ENCODE data around the gene RBFOX1. TPM values are rescaled to one million over a fixed set of nuclear protein-coding genes. Genes with fewer than 3 reads are reported as not detected.

RBFOX1 gene
- total RNA-seq, 2 donors from 2014 or later = not detected

DNA sequence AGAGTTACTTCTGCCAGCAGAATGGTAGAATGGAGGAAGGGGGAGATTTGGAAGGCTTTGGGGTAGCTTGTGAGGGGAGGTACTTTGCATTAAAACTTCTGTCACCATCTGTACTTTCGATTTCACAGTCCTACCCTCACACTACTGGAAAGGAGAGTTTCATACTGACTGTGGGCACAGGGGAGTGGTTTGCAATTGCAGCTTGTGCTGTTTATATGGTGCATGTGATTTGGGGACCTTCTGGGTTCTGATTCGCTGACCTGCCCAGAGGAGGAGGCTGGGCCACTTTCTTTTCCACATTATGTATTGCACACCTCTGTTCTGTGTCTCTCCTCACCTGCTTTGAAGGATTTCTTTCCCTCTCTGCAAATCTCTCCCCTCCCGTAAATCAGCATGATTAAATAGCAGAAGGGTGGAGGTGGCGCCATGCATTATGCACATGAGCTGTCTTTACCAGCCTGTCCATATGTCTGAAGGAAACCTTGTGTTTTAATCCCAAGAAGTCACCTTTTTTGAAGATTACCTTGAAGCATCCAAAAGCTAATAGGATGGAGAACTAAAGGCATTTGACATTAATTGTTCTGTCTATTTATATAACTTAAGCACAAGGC, 90.9 kb downstream of the RBFOX1 start:
- no peak for ATAC-seq
- no peak overlapping the region for H3K27ac Mint-ChIP-seq
- H3K4me3 Mint-ChIP-seq = no peak overlapping the region
- no peaks in the 10 kb centered on the region for H3K4me1 Mint-ChIP-seq (ENCODE audit: low read depth in 2 of 2)
- no peak for DNase-seq (ENCODE audit: low spot score)
- no peaks in the 10 kb centered on the region for H3K36me3 Mint-ChIP-seq
- H3K9me3 Mint-ChIP-seq = peaks cover 8% of the 10 kb centered on the region
- peaks cover 0 to 2% of the 10 kb centered on the region in 2 donors for H3K27me3 Mint-ChIP-seq

DNA sequence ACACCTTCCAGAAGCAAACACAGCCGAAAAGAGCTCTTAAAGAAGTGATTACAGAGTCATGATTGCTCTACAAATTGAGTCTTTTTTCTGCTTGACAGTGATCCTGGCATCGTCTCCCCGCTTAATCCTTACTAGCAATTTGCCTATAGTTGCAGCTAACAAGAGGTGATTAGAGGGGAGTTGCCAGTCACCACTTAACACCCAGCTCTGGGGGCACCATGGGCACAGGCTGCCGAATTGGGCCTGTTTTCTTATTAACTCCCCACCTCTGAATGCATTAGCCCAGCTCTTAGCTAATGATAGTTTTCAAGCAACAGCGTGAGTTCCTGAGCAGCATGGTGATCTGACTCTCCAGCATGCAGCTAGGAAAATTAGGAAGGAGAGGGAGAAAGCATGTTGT, 93.5 kb downstream of the RBFOX1 start:
- H3K4me3 Mint-ChIP-seq = no peak overlapping the region
- no peaks in the 10 kb centered on the region for H3K4me1 Mint-ChIP-seq (ENCODE audit: low read depth in 2 of 2)
- DNase-seq (ENCODE audit: low spot score) = no peak
- no peak overlapping the region for H3K27ac Mint-ChIP-seq
- H3K9me3 Mint-ChIP-seq = peaks cover 7% of the 10 kb centered on the region
- H3K27me3 Mint-ChIP-seq = no peaks in the 10 kb centered on the region
- ATAC-seq = no peak
- no peaks in the 10 kb centered on the region for H3K36me3 Mint-ChIP-seq

DNA sequence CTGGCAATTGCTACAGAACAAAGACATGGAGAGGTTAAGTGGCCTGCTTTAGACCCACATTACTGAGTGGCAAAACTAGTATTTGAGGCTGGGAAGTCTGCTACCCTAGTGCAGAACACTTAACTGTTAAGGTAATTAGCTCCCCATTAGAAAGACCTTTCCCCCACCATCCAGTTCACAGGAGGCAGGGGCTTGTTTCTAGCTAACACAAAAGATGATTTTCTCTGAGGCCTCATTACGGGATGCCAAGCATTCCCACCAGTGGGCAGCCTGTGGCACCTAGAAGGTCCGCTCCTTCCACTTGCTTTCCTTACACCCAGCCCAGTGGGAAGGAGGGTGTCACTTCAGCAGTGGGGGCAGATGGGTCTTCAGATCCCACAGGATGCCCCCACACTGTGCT, 99.1 kb downstream of the RBFOX1 start:
- Mint-ChIP-seq H3K4me1 (ENCODE audit: low read depth in 2 of 2) (no peaks in the 10 kb centered on the region), H3K27ac (no peak overlapping the region), H3K27me3 (no peaks in the 10 kb centered on the region), H3K9me3 (peaks cover 13% of the 10 kb centered on the region), H3K4me3 (no peak overlapping the region), H3K36me3 (peaks cover 5% of the 10 kb centered on the region)
- no peak for DNase-seq (ENCODE audit: low spot score)
- no peak for ATAC-seq

DNA sequence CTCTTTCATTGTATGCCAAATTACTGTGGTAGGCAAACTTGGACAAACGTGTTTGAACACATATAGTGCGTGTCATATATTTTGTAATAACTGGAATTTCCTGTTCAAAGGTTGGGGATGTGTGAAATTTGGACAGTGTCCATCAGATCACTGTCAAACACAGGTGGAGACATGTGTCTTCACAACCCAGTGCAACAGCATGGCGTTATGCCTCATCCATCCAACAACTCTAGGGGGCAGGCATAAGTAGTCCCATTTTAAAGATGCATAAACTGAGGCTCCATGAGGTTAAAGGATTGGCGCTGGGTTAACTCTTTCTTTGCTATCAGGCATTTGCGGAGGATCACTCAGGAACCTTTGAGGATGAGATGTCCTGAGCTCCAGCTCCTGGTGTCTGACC, 103.7 kb downstream of the RBFOX1 start:
- no peaks in the 10 kb centered on the region for H3K4me1 Mint-ChIP-seq (ENCODE audit: low read depth in 2 of 2)
- no peak for ATAC-seq
- no peaks in the 10 kb centered on the region for H3K27me3 Mint-ChIP-seq
- peaks cover 5% of the 10 kb centered on the region for H3K36me3 Mint-ChIP-seq
- H3K4me3 Mint-ChIP-seq = no peak overlapping the region
- no peak for DNase-seq (ENCODE audit: low spot score)
- peaks cover 7% of the 10 kb centered on the region for H3K9me3 Mint-ChIP-seq
- H3K27ac Mint-ChIP-seq = no peak overlapping the region

DNA sequence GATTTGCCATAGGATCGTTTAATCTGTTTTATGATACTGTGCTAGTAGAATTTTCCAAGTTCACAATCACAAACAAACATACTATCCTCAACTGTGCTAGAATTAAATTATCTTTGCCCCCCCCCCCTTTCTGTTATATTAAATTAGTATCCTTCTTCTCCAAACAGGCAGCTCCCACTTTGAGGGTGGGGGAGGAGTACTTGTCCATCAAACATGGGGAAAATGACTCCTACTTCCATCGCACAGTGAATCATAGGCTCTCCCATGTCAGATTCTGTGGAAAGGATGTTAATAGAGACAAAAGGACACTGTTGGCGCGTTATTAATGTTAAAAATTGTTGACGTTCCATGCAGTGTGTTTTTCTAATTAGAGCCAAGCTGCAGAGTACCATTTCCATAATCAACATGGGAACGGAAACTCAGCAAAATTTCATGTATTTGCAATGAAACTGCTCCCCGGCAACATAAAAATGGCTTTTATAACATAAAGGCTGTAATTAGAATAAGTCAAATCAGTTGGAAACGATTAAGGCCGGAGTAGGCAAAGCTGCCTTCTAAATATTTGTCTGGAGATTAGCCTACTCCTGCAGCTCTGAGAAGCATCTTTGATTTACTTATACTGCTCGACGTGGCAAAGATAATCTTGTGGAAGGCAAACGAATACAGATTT, 104.6 kb downstream of the RBFOX1 start:
- Mint-ChIP-seq H3K36me3 (peaks cover 5% of the 10 kb centered on the region), H3K9me3 (peaks cover 7% of the 10 kb centered on the region), H3K4me1 (ENCODE audit: low read depth in 2 of 2) (no peaks in the 10 kb centered on the region), H3K27me3 (no peaks in the 10 kb centered on the region), H3K27ac (no peak overlapping the region), H3K4me3 (no peak overlapping the region)
- no peak for DNase-seq (ENCODE audit: low spot score)
- ATAC-seq = no peak

DNA sequence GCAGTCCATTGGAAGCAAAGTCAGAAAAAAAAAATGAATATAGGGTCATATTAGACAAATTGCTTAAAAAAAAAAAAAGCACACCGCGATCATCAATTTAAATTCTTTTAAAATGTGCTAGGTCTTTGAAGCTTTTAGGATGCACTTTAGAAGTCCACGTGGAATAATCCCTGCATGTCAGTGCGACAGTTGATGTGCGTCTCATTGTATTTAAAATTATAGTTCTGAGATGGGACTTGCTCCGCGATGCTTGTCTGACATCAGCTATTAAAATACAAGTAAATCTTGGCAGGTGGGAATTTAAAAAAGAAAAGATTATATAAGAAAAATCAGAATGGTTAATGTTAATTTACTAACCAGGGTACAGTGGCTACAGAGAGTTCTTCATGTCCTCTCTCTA, 105.2 kb downstream of the RBFOX1 start:
- no peaks in the 10 kb centered on the region for H3K27me3 Mint-ChIP-seq
- no peak for DNase-seq (ENCODE audit: low spot score)
- H3K4me3 Mint-ChIP-seq = no peak overlapping the region
- H3K4me1 Mint-ChIP-seq (ENCODE audit: low read depth in 2 of 2) = no peaks in the 10 kb centered on the region
- peaks cover 7% of the 10 kb centered on the region for H3K9me3 Mint-ChIP-seq
- no peak overlapping the region for H3K27ac Mint-ChIP-seq
- peaks cover 5% of the 10 kb centered on the region for H3K36me3 Mint-ChIP-seq
- ATAC-seq = no peak

DNA sequence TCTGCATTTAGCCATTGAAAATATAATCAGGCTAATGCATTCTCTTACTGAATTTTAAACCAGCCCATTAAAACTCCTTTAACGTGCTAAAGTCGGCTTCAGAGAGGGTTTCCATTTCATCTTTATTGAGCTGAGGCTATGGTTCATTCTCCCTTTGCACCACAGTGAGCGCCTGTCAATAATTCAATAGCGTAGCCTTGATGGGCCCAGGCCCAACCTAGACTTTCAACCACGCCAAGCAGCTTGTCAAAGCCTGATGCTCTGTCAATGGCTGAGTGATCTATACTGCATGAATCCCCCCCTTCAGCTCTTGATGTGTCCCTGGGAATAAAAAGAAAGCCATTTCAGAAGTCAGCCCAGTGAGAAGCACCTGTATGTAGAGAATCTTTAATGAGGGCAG, 106.0 kb downstream of the RBFOX1 start:
- DNase-seq (ENCODE audit: low spot score) = no peak
- Mint-ChIP-seq H3K36me3 (peaks cover 5% of the 10 kb centered on the region), H3K9me3 (peaks cover 7% of the 10 kb centered on the region), H3K4me1 (ENCODE audit: low read depth in 2 of 2) (no peaks in the 10 kb centered on the region), H3K27ac (no peak overlapping the region), H3K4me3 (no peak overlapping the region), H3K27me3 (no peaks in the 10 kb centered on the region)
- ATAC-seq = no peak

DNA sequence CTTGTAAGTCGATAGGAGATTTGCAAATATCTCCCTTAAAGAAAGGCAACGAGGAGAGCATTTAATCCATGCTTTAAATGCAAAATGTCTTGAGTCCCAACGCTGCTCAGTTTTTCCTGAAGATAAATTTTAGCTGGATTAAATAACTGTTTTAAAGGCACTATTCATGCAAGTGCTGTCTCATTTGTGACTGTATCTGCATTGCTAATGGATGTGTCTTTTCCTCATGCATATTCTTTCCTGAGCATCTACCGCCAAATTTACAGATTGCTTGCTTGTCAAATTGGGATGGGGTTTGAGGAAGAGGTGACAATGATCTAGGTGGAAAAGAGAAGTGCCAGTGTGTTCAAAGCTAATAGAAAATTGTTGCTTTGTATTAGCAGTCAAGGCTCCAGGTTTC, 106.9 kb downstream of the RBFOX1 start:
- DNase-seq (ENCODE audit: low spot score) = no peak
- no peaks in the 10 kb centered on the region for H3K36me3 Mint-ChIP-seq
- peaks cover 3% of the 10 kb centered on the region for H3K9me3 Mint-ChIP-seq
- H3K4me3 Mint-ChIP-seq = no peak overlapping the region
- no peaks in the 10 kb centered on the region for H3K27me3 Mint-ChIP-seq
- no peak overlapping the region for H3K27ac Mint-ChIP-seq
- no peaks in the 10 kb centered on the region for H3K4me1 Mint-ChIP-seq (ENCODE audit: low read depth in 2 of 2)
- no peak for ATAC-seq

DNA sequence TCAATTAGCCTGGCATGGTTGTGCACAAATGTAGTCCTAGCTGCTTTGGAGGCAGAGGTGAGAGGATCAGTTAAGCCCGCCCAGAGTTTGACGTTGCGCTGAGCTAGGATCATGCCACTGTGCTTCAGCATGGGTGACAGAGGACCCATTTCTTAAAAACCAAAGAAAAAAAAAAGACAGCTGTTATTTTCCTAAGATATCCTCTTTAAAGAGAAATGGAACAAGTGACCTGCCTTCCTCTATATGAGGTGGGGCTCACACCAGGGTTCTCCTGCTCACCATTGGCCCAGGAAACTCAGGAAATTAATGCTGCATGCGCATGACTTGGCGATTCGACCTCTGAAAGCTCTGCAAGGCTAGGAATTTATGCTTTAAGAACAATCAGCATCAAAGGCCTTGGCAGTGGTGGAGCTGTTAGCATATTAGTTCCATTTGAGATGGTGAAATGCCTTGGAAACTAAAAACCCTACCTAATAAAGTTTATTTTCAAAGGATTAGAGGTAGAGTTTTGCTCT, 108.3 kb downstream of the RBFOX1 start:
- H3K4me3 Mint-ChIP-seq = no peak overlapping the region
- no peaks in the 10 kb centered on the region for H3K27me3 Mint-ChIP-seq
- no peak for DNase-seq (ENCODE audit: low spot score)
- ATAC-seq = no peak
- H3K27ac Mint-ChIP-seq = no peak overlapping the region
- peaks cover 3% of the 10 kb centered on the region for H3K9me3 Mint-ChIP-seq
- H3K36me3 Mint-ChIP-seq = no peaks in the 10 kb centered on the region
- no peaks in the 10 kb centered on the region for H3K4me1 Mint-ChIP-seq (ENCODE audit: low read depth in 2 of 2)

DNA sequence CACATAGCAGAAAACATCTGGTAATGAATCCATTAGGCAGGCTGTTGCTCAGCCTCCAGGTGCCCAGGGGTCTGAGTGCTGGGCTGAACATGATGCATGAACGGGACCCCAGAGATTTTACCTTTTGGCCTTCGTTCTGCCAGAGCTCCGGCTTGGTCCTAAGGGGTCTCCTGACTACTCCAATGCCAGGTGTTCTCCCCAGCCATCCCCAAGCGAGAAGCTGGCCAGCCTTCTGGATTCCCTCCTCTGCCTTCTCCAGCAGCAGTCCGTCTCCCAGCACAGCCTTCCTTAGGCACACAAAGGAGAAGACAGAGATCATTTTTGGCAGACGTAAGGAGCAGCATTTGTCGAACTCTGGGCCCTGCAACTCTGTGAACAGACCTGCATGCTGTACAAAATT, 109.4 kb downstream of the RBFOX1 start:
- H3K4me3 Mint-ChIP-seq = no peak overlapping the region
- ATAC-seq (no peak), DNase-seq (ENCODE audit: low spot score) (no peak)
- H3K4me1 Mint-ChIP-seq (ENCODE audit: low read depth in 2 of 2) = no peaks in the 10 kb centered on the region
- no peaks in the 10 kb centered on the region for H3K27me3 Mint-ChIP-seq
- H3K36me3 Mint-ChIP-seq = no peaks in the 10 kb centered on the region
- H3K27ac Mint-ChIP-seq = no peak overlapping the region
- peaks cover 7% of the 10 kb centered on the region for H3K9me3 Mint-ChIP-seq

DNA sequence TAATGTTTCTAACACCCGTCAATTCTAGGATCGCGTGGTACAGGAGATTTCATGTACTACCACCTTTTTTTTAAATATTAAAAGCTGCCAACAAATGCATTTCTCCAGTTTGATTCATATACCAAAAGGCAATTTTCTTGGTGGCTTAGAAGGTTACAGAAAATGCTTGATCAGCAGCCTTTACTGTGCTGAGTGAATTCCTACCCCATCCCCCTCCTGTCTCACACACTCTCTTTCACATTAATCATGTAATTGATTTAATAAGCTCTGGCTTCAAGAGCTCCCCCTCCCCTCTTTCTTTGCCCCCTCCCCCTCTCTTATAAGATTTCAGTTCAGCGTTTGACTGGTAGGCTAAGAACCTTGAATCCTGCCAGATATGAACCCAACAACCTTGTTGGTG, 110.5 kb downstream of the RBFOX1 start:
- Mint-ChIP-seq H3K4me3 (no peak overlapping the region), H3K9me3 (peaks cover 9% of the 10 kb centered on the region), H3K36me3 (no peaks in the 10 kb centered on the region), H3K27ac (no peak overlapping the region), H3K4me1 (ENCODE audit: low read depth in 2 of 2) (no peaks in the 10 kb centered on the region), H3K27me3 (no peaks in the 10 kb centered on the region)
- no peak for ATAC-seq
- DNase-seq (ENCODE audit: low spot score) = no peak

DNA sequence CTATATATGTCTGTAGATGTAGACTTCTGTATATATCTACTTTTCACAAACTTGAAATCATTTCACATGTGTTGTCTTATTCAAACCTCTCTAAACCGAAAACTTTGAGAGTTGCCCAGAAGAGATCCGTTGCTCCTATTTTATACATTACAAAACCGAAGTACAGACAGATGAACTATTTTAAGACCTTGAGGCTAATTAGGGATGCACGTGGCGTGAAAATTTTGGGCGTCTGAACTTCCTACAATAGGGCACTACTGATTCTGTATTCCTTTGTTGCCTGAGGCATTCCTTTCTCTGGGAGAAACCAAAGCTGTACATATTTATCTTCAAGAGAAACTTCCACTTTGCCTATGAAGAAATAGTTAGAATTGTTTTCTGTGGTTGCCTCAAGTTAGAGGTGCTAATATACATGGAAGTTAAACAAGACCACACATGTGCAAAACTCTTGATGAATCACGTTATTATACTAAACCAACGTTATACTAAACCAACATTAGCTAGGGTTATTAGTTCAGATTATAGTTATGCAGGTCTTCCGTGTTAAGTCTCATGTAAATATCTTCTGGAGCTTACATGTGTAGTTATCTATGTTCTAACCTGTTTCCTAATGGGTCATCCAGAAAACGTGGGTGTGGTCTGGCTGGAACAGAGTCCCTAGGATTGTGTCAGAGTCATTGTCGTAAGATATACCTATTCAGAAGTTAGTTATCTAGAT, 111.2 kb downstream of the RBFOX1 start:
- Mint-ChIP-seq H3K4me1 (ENCODE audit: low read depth in 2 of 2) (no peaks in the 10 kb centered on the region), H3K27ac (no peak overlapping the region), H3K9me3 (peaks cover 10% of the 10 kb centered on the region), H3K36me3 (no peaks in the 10 kb centered on the region), H3K4me3 (no peak overlapping the region), H3K27me3 (no peaks in the 10 kb centered on the region)
- ATAC-seq = no peak
- no peak for DNase-seq (ENCODE audit: low spot score)

DNA sequence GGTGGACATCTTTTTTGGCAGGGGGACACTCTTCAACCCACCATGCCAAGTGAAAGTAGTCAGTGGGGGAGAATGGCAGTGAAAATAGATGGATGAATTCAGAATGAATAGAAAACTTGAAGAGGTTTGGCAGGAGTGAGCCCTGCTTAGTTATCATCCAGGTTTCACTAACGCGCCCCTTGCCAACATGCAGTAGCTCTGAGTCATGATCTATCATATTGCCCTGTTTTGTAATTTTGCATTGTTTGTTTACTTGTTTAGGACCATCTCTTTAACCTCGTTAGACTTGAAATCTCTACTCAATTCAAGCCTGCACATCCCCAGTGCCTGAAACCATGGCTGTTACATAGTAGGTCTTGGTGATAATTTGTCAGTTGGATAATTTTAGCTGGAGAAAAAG, 116.7 kb downstream of the RBFOX1 start:
- ATAC-seq = no peak
- H3K4me1 Mint-ChIP-seq (ENCODE audit: low read depth in 2 of 2) = no peaks in the 10 kb centered on the region
- H3K27me3 Mint-ChIP-seq = no peaks in the 10 kb centered on the region
- no peak overlapping the region for H3K4me3 Mint-ChIP-seq
- H3K27ac Mint-ChIP-seq = no peak overlapping the region
- peaks cover 20% of the 10 kb centered on the region for H3K9me3 Mint-ChIP-seq
- DNase-seq (ENCODE audit: low spot score) = no peak
- H3K36me3 Mint-ChIP-seq = no peaks in the 10 kb centered on the region

DNA sequence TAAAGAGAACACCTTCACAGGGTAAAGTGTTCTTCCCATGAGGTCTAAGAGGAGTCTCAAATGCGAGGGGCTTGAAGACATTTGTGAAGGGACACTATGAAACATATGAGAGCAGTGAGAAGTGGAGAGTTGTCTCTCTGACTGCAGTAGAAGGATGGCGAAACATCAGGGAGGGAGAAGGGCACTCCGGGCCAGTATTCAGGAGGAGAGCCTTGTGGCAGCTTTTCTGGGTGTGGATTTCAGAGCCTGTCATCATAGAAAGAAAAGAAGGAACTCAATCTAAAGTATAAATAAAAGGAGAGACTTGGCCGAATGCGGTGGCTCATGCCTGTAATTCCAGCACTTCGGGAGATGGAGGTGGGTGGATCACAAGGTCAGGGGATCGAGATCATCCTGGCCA, 117.2 kb downstream of the RBFOX1 start:
- Mint-ChIP-seq H3K9me3 (peaks cover 20% of the 10 kb centered on the region), H3K4me3 (no peak overlapping the region), H3K4me1 (ENCODE audit: low read depth in 2 of 2) (no peaks in the 10 kb centered on the region), H3K27me3 (no peaks in the 10 kb centered on the region), H3K27ac (no peak overlapping the region), H3K36me3 (no peaks in the 10 kb centered on the region)
- no peak for DNase-seq (ENCODE audit: low spot score)
- ATAC-seq = no peak
